SK-N-SH treated with all-trans-retinoic acid at 6 μM for 48 hours (cell line): ENCODE measurements around the gene NEK7.

ENCODE experiments used
- POU6F1 ChIP-seq: fragments of 250-450 bp; sonication (Bioruptor Pico); IDR thresholded peaks from 2 replicates; pipeline ENCODE4 v1.8.0; 2021; ENCODE audit warnings: low read depth, mild to moderate bottlenecking, moderate library complexity, borderline replicate concordance
- TF ChIP-seq, protein P1 (sequence below): fragments of 250-450 bp; sonication (Bioruptor Pico); IDR thresholded peaks from 2 replicates; pipeline ENCODE4 v1.5.0; 2020; ENCODE audit warnings: mild to moderate bottlenecking, moderate library complexity

- no peak for TF ChIP-seq POU6F1 (CRISPR knock-in tag)
- TF ChIP-seq, protein P1, sequence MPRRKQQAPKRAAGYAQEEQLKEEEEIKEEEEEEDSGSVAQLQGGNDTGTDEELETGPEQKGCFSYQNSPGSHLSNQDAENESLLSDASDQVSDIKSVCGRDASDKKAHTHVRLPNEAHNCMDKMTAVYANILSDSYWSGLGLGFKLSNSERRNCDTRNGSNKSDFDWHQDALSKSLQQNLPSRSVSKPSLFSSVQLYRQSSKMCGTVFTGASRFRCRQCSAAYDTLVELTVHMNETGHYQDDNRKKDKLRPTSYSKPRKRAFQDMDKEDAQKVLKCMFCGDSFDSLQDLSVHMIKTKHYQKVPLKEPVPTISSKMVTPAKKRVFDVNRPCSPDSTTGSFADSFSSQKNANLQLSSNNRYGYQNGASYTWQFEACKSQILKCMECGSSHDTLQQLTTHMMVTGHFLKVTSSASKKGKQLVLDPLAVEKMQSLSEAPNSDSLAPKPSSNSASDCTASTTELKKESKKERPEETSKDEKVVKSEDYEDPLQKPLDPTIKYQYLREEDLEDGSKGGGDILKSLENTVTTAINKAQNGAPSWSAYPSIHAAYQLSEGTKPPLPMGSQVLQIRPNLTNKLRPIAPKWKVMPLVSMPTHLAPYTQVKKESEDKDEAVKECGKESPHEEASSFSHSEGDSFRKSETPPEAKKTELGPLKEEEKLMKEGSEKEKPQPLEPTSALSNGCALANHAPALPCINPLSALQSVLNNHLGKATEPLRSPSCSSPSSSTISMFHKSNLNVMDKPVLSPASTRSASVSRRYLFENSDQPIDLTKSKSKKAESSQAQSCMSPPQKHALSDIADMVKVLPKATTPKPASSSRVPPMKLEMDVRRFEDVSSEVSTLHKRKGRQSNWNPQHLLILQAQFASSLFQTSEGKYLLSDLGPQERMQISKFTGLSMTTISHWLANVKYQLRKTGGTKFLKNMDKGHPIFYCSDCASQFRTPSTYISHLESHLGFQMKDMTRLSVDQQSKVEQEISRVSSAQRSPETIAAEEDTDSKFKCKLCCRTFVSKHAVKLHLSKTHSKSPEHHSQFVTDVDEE (CRISPR knock-in tag): no peak
Measured at GRCh38 chr1:198212126-198212525, 55.3 kb downstream of the NEK7 start.
